ENCODE results near the gene CHIT1.
A peak's percentile ranks its signal among the peaks of the same experiment; 100 is the strongest.

The CHIT1 gene

DNA sequence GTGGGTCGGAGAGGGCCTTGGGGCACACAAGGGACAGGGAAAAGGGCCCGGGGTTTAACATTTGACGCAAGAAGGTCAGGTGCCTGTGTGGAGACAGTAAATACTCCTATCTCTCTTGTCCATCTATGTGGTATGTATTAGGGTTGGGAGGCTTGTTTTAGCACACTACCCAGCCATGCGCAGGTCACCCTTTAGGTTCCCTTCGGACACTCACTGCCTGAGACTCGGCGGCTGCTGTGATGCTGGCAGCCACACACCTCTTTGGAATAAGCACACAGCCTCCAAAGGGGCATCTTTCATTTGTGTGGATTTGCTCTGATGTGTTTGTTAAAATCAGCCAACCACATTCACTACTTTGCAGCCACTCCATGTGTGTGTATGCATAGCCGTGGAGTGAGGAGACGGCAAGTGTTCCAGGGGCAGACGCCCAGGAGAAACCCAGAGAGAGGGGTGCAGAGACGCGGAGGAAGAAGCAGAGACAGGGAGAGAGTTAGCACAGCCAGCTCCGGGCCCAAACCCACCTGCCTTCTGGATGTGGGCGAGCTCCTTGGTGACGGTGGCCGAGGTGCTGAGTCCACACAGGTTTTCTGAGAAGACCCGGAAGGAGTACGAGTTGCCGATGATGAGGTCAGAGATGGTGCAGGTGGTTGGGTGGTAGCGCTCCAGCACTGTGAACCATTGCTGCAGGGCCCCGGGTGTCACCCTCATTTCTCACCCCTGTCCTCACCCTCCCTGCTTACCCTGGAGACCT, 59.5 kb downstream of the CHIT1 start:
- H3K4me3 ChIP-seq (ENCODE audit: low read length): no peak overlapping the region
- DNase-seq (ENCODE audit: low read depth, low spot score): no peak

DNA sequence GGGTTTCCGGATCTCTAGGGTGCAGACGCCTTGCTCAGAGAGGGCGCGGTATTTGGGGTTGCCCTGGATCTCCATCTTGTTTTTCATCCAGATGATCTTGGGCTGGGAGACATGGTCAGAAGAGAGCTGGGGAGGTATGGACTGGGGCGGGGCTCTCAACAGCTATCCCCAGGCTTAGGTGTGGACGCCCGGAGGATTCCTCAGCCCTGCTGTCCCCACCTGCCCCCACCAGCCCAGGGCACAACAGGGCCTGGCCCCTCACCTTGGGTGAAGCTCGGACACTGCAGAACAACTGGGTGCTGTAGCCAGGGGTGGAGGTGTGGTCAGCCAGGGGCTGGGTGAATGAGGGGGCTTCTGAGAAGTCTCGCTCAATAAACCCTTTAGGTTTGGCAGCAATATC, 60.5 kb downstream of the CHIT1 start:
- no peak overlapping the region for H3K4me3 ChIP-seq (ENCODE audit: low read length)
- DNase-seq (ENCODE audit: low read depth, low spot score): no peak

DNA sequence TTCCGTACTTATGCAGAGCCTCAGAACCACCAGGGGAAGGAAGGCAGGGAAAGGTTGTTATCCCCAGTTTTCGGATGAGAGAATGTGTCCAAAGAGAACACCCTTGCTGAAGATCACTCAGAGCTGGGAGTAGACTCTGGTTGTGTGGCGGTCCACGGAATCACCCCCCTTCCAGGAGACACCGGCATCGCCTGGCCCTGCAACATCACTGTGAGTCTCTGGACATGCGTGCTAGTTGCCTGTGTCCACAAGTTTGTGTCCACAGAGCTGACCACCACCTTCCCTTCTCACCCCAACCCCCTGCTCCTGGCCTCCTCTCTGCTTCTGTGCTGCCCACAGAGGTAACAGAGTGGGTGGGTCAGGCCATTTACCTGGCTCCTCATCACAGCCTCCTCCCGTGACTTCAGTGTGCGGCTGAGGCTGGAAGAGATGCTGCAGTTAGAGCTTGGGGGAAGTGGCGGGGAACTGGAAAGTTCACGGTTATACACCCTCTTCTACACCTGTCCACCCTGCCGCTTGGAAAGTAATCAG, 61.2 kb downstream of the CHIT1 start:
- H3K4me3 ChIP-seq (ENCODE audit: low read length): no peak overlapping the region
- DNase-seq (ENCODE audit: low read depth, low spot score): no peak

DNA sequence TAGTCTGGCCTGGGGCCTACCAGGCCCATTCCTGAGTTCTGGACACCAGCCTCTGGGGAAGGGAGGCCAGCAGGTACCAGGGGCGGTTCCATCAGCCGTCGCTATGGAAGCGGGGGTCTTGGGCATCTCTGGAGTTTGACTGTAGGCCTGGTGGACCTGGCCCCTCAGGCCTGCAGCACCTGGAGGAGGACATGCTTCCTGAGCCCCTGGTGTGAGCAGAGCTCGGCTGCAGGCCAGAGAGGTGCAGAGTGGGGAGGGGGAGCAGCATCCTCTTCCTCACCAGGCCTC, 61.6 kb downstream of the CHIT1 start:
- no peak overlapping the region for H3K4me3 ChIP-seq (ENCODE audit: low read length)
- no peak for DNase-seq (ENCODE audit: low read depth, low spot score)

DNA sequence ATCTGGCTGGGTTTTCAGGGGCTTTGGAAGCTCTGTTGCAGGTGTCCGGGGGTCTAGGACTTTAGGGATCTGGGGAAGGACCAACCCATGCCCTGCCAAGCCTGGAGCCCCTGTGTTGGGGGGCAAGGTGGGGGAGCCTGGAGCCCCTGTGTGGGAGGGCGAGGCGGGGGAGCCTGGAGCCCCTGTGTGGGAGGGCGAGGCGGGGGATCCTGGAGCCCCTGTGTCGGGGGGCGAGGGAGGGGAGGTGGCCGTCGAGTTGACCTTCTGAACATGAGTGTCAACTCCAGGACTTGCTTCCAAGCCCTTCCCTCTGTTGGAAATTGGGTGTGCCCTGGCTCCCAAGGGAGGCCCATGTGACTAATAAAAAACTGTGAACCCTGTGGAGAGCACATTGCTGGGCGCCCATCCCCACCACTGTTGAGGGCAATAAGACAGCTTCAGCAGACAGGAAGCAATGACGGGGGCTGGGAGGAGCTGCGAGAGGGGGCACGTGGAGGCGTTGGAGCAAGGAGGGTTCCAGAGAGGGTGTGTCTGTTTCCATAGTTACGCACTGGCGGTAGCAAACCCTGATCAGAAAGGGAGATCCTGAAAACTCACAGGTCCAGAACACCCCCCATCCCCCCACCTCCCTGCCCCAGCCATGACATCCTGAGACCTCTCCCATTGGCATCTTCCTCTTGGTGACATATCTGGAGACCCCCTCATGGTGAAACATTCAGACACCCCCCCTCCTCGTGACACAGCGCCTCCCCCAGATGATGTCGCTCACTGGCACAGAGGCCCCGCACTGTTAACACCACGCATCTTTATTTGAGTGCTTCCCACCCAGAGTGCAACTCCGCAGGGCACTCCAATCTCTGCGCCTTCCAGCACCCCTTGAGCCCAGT, 62.2 kb downstream of the CHIT1 start:
- no peak overlapping the region for H3K4me3 ChIP-seq (ENCODE audit: low read length)
- peak; percentile 12 for DNase-seq (ENCODE audit: low read depth, low spot score)

DNA sequence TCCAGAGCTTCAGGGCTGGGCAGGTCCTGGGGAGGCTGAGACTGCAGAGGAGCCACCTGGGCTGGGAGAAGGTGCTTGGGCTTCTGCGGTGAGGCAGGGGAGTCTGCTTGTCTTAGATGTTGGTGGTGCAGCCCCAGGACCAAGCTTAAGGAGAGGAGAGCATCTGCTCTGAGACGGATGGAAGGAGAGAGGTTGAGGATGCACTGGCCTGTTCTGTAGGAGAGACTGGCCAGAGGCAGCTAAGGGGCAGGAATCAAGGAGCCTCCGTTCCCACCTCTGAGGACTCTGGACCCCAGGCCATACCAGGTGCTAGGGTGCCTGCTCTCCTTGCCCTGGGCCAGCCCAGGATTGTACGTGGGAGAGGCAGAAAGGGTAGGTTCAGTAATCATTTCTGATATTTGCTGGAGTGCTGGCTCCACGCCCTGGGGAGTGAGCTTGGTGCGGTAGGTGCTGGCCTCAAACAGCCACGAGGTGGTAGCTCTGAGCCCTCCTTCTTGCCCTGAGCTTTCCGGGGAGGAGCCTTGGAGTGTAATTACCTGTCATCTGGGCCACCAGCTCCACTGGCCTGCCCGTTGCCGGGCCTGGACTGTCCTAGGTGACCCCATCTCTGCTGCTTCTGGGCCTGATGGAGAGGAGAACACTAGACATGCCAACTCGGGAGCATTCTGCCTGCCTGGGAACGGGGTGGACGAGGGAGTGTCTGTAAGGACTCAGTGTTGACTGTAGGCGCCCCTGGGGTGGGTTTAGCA, 63.1 kb downstream of the CHIT1 start:
- no peak overlapping the region for H3K4me3 ChIP-seq (ENCODE audit: low read length)
- no peak for DNase-seq (ENCODE audit: low read depth, low spot score)
